Right lobe of liver (tissue), 4 donors: Measurements from ENCODE around the gene HPS1.

ENCODE experiments used
- POLR2A ChIP-seq: fragments of 450-650 bp; IDR thresholded peaks from one replicate; pipeline ENCODE4 v1.6.1; 2017; ENCODE audit warnings: antibody characterized with exemption, mild to moderate bottlenecking
- TF ChIP-seq, protein P1 (sequence below), 4 donors: fragments of 200-600 bp in 3 of 4; fragments of 450-650 bp in 1 of 4; IDR thresholded peaks; one replicate each; pipeline versions ENCODE4 v1.5.1 to v1.8.0; 2016 to 2022; ENCODE audit warnings: antibody characterized with exemption in 4 of 4, mild to moderate bottlenecking in 2 of 4
- donor health status: DM: no; HTN: no; CAD: no.
- donor health status: DM: no; HTN: no; CAD: no.
- donor health status: DM: no; HTN: yes; CAD: no.

DNA sequence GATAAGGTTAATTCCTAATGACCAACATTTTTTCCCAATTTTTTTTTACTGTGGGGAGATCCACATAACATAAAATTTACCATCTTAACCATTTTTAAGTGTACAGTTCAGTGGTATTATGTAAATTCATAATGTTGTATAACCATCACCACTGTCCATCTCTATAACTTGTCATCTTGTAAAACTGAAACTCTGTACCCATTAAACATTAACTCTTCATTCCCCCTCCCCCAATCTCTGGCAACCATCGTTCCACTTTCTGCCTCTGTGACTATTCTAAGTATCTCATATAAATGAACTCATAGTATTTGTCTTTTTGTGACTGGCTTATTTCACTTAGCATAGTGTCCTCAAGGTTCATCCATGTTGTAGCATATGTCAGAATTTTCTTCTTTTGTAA is 46.0 kb upstream of the HPS1 start:
- TF ChIP-seq, protein P1, sequence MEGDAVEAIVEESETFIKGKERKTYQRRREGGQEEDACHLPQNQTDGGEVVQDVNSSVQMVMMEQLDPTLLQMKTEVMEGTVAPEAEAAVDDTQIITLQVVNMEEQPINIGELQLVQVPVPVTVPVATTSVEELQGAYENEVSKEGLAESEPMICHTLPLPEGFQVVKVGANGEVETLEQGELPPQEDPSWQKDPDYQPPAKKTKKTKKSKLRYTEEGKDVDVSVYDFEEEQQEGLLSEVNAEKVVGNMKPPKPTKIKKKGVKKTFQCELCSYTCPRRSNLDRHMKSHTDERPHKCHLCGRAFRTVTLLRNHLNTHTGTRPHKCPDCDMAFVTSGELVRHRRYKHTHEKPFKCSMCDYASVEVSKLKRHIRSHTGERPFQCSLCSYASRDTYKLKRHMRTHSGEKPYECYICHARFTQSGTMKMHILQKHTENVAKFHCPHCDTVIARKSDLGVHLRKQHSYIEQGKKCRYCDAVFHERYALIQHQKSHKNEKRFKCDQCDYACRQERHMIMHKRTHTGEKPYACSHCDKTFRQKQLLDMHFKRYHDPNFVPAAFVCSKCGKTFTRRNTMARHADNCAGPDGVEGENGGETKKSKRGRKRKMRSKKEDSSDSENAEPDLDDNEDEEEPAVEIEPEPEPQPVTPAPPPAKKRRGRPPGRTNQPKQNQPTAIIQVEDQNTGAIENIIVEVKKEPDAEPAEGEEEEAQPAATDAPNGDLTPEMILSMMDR (IDR thresholded peaks at IDR 0.05) = no peak
- no peak for TF ChIP-seq POLR2A
